CD4-positive, CD25-positive, alpha-beta regulatory T cell (primary cell): ENCODE results near the gene ARL5A. TPM values are rescaled to one million over a fixed set of nuclear protein-coding genes. Genes with fewer than 3 reads are reported as not detected.
"Not testable (repeated sequence)": the region's sequence is repeated elsewhere in the genome, so short reads cannot be mapped to it uniquely, and the experiment has no call there.

Source experiments
- ATAC-seq, 2 donors: fragments of 150-1000 bp; cut with Tn5 transposase; one replicate each; pipeline ENCODE4 v1.10.0; 2021; ENCODE audit warnings: low read depth in 2 of 2, moderate number of reproducible peaks in 2 of 2, moderate library complexity in 1 of 2
- DNase-seq, 3 donors: peaks; one replicate each; pipeline versions ENCODE4 v3.0.0 to v3.0.0-alpha.2; 2012 to 2022; ENCODE audit warnings: mixed read lengths in 1 of 3
- H3K27ac ChIP-seq: one replicate; pipeline ENCODE4 v1.7.0; 2013; ENCODE audit warnings: mild to moderate bottlenecking, low read length; ENCODE audit not compliant: insufficient read depth, poor library complexity, severe bottlenecking
- H3K27me3 ChIP-seq: one replicate; pipeline ENCODE4 v1.7.0; 2013; ENCODE audit warnings: low read length; ENCODE audit not compliant: control insufficient read depth, insufficient read depth
- H3K36me3 ChIP-seq: one replicate; pipeline ENCODE4 v1.7.0; 2013; ENCODE audit warnings: mild to moderate bottlenecking, low read length, moderate library complexity; ENCODE audit not compliant: control insufficient read depth, insufficient read depth
- H3K4me1 ChIP-seq: 2 replicates; pipeline ENCODE4 v1.7.0; 2013; ENCODE audit warnings: mild to moderate bottlenecking, low read length; ENCODE audit not compliant: insufficient read depth, control insufficient read depth, poor library complexity, severe bottlenecking
- H3K4me3 ChIP-seq: one replicate; pipeline ENCODE4 v1.7.0; 2013; ENCODE audit warnings: low read depth, mild to moderate bottlenecking, low read length, moderate library complexity
- H3K9me3 ChIP-seq, 2 experiments: 1 replicate in 1 of 2; 2 replicates in 1 of 2; pipeline ENCODE4 v1.7.0; 2013; ENCODE audit warnings: low read length in 2 of 2, mild to moderate bottlenecking in 1 of 2, moderate library complexity in 1 of 2; ENCODE audit not compliant: control insufficient read depth in 2 of 2
- H3K27ac Mint-ChIP-seq, 3 donors: one replicate each; pipeline ENCODE4 v1.8.0; 2020 to 2022; ENCODE audit warnings: mild to moderate bottlenecking in 3 of 3, mixed read lengths in 3 of 3, moderate library complexity in 2 of 3
- H3K27me3 Mint-ChIP-seq: one replicate; pipeline ENCODE4 v1.8.0; 2022; ENCODE audit warnings: mild to moderate bottlenecking, mixed read lengths
- H3K36me3 Mint-ChIP-seq: one replicate; pipeline ENCODE4 v1.8.0; 2020; ENCODE audit warnings: mixed read lengths
- H3K4me1 Mint-ChIP-seq, 4 donors: one replicate each; pipeline ENCODE4 v1.8.0; 2020 to 2022; ENCODE audit warnings: mixed read lengths in 4 of 4, mild to moderate bottlenecking in 1 of 4
- H3K4me3 Mint-ChIP-seq, 4 donors: one replicate each; pipeline ENCODE4 v1.8.0; 2020 to 2022; ENCODE audit warnings: mild to moderate bottlenecking in 4 of 4, mixed read lengths in 4 of 4, moderate library complexity in 3 of 4
- H3K9me3 Mint-ChIP-seq, 7 donors: one replicate each; pipeline ENCODE4 v1.8.0; 2020 to 2022; ENCODE audit warnings: mixed read lengths in 7 of 7, mild to moderate bottlenecking in 3 of 7, moderate library complexity in 2 of 7
- polyA plus RNA-seq, 4 donors: library from polyadenylated mRNA; unstranded; fragments of 300-500 nt; fragmentation: Illumina TruSeq; gene quantifications; one replicate each; pipeline ENCODE4 v1.2.3, GENCODE V29; 2021
- total RNA-seq: library from RNA; stranded (reverse); gene quantifications from one replicate; pipeline ENCODE4 v1.2.3, GENCODE V29; 2022

ARL5A gene, protein sequence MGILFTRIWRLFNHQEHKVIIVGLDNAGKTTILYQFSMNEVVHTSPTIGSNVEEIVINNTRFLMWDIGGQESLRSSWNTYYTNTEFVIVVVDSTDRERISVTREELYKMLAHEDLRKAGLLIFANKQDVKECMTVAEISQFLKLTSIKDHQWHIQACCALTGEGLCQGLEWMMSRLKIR
- total RNA-seq (27.3 TPM), polyA plus RNA-seq (10 to 100 TPM; 60.1 to 90.5 (median 71.9) TPM)

DNA sequence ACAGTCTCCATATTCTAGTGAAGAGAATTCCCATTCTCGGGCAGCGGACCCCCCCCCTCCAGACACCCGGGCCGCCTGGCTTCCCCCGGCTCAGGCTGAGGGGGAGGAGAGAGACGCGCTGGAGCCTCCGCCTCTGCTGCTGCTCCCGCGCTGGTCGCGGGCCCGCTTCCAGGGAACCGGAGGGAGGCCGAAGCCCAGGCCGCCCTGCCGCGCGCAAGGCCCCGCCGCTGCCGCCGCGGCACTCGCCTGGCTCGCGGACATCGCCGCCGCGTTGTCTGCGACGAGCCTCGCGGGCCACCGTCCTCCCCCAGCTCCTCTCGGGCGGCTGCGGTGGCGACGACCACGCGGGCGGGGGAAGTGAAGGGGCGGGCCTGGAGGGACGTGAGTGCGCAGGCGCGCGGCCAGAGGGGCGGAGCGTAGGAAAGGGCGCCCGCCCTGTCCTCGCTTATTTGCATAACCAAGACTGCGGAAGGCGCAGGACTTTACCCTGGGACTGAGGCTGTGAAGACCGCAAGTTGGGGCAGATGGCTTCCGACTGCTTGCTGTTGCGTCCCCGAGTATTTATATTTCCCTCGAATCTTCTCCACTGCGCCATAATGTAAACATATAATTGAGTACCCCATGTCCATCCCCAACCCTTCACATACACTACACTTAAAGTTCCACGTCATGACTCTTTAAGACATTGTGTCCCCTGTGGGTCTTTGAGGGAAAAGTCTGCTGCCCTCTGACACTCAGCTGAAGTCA, at the start of gene ARL5A:
Gene ARL5A (minus strand): TSS at position 279 of the 747 bp plus-strand sequence. CDS start 245 bp downstream, at position 34.
- peaks cover 18 to 49% (median 41%) of the 10 kb centered on the region in 4 donors for H3K4me1 Mint-ChIP-seq
- peak within 1 kb of the TSS; percentile 95 for H3K4me3 ChIP-seq

DNA sequence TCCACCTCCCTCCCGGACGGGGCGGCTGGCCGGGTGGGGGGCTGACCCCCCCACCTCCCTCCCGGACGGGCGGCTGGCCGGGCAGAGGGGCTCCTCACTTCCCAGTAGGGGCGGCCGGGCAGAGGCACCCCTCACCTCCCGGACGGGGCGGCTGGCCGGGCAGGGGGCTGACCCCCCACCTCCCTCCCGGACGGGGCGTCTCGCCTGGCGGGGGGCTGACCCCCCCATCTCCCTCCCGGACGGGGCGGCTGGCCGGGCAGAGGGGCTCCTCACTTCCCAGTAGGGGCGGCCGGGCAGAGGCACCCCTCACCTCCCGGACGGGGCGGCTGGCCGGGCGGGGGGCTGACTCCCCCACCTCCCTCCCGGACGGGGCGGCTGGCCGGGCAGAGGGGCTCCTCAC, 47.4 kb upstream of the ARL5A start:
- H3K36me3 ChIP-seq, DNase-seq, H3K27ac Mint-ChIP-seq, ATAC-seq, H3K27ac ChIP-seq, H3K4me3 ChIP-seq, H3K9me3 Mint-ChIP-seq, H3K4me1 ChIP-seq, H3K36me3 Mint-ChIP-seq, H3K4me3 Mint-ChIP-seq, H3K4me1 Mint-ChIP-seq, H3K27me3 Mint-ChIP-seq, H3K27me3 ChIP-seq, H3K9me3 ChIP-seq: not testable (repeated sequence)

More for the DNA sequence above, at the start of gene ARL5A:
- no peaks in the 10 kb centered on the region for H3K36me3 Mint-ChIP-seq
- peaks cover 0 to 1% (median 0%) of the 10 kb centered on the region in 7 donors for H3K9me3 Mint-ChIP-seq
- peak within 1 kb of the TSS; percentile 94 to 97 (median 95) for H3K27ac Mint-ChIP-seq
- peak within 1 kb of the TSS; percentile 88 to 97 (median 92) for H3K4me3 Mint-ChIP-seq
- peak; percentile 90 to 98 (median 96) for DNase-seq
- no peaks in the 10 kb centered on the region for H3K36me3 ChIP-seq
- H3K27ac ChIP-seq = peak within 1 kb of the TSS; percentile 76
- peak; percentile 91 to 93 for ATAC-seq
- peaks cover 19% of the 10 kb centered on the region for H3K27me3 Mint-ChIP-seq
- no peaks in the 10 kb centered on the region for H3K27me3 ChIP-seq
- peaks cover 48% of the 10 kb centered on the region for H3K4me1 ChIP-seq
- no peaks in the 10 kb centered on the region for H3K9me3 ChIP-seq

DNA sequence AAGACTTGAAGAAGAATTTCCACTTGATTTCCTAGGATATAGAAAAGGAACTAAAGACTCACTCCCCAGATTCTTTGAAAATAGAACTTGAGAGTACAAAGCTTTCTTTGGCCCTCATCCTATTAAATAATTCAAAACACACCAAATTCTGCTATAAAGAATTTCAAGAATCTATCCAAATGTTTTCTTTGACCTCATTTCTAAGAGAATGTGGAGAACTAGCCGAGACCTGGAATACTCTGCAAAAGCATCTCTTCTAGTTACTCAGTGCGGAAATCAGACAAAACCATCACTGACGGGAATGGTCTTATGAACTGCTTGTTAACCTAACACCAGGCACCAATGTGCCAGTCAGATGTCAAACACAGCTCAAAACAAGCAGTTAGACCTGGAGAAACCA, 44.2 kb upstream of the ARL5A start:
- no peak for DNase-seq
- H3K27me3 ChIP-seq = no peaks in the 10 kb centered on the region

DNA sequence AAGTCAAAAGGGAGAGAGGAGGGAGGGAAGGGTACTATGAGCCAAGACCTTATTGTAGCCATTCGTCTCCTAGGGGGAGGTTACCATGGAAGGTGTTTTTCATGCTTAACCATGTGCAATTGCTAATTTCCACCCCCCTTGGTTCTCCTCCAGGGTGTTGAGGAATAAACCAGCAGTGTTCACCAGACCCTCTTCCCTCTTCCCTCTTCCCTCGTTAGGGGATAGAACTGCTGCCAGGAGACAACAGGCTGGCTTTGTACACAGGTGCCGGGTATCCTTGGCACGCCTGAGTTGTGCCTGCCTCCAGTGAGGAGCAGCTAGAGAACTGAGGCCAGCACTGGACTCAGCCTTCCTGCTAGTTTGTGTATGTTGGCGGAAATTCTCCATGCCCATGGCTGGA, 41.1 kb upstream of the ARL5A start:
- Histone ChIP-seq H3K9me3 (no peaks in the 10 kb centered on the region), H3K27me3 (no peaks in the 10 kb centered on the region), H3K4me1 (no peaks in the 10 kb centered on the region), H3K4me3 (no peak overlapping the region), H3K27ac (no peak overlapping the region), H3K36me3 (no peaks in the 10 kb centered on the region)
- Mint-ChIP-seq H3K4me3 (no peak overlapping the region), H3K27me3 (peaks cover 31% of the 10 kb centered on the region), H3K36me3 (no peaks in the 10 kb centered on the region), H3K4me1 (peaks cover 0 to 3% (median 0%) of the 10 kb centered on the region in 4 donors), H3K27ac (no peak overlapping the region), H3K9me3 (peaks cover 0 to 4% (median 0%) of the 10 kb centered on the region in 7 donors)
- ATAC-seq (no peak), DNase-seq (no peak)

More for the DNA sequence above, 44.2 kb upstream of the ARL5A start:
- no peaks in the 10 kb centered on the region for H3K9me3 ChIP-seq
- H3K4me1 ChIP-seq = no peaks in the 10 kb centered on the region
- peaks cover 0 to 4% (median 0%) of the 10 kb centered on the region in 7 donors for H3K9me3 Mint-ChIP-seq
- peaks cover 16% of the 10 kb centered on the region for H3K27me3 Mint-ChIP-seq
- ATAC-seq = no peak
- no peak overlapping the region for H3K4me3 Mint-ChIP-seq
- no peaks in the 10 kb centered on the region for H3K36me3 Mint-ChIP-seq
- H3K27ac ChIP-seq = no peak overlapping the region
- no peaks in the 10 kb centered on the region for H3K36me3 ChIP-seq
- no peak overlapping the region for H3K27ac Mint-ChIP-seq
- peaks cover 0 to 4% (median 0%) of the 10 kb centered on the region in 4 donors for H3K4me1 Mint-ChIP-seq
- no peak overlapping the region for H3K4me3 ChIP-seq

DNA sequence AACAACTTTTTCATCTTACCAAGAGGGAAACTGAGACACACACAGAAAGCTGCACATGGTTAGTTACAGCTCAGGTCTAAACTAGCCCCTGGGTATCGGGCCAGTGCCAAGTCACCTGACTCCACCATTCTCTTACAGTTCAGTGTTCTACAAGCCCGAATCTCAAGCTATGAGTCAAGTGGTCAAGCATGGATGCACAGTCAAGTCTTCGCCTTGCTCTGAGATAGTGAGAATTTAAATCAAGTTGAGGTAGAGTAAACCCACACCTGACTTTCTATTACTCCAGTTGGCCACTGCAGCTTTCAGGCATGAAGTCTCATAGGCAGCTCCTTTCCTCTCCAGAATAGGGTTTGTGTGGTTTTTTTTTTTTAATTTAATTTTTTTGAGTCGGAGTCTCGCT, 34.5 kb upstream of the ARL5A start:
- no peaks in the 10 kb centered on the region for H3K36me3 ChIP-seq
- H3K4me3 Mint-ChIP-seq = no peak overlapping the region
- peaks cover 25% of the 10 kb centered on the region for H3K27me3 Mint-ChIP-seq
- H3K4me1 Mint-ChIP-seq = no peaks in the 10 kb centered on the region
- no peak overlapping the region for H3K27ac Mint-ChIP-seq
- H3K9me3 Mint-ChIP-seq = peaks cover 0 to 2% (median 0%) of the 10 kb centered on the region in 7 donors
- DNase-seq = no peak
- no peak overlapping the region for H3K4me3 ChIP-seq
- no peaks in the 10 kb centered on the region for H3K4me1 ChIP-seq
- no peaks in the 10 kb centered on the region for H3K9me3 ChIP-seq
- ATAC-seq = no peak
- H3K27ac ChIP-seq = no peak overlapping the region
- H3K36me3 Mint-ChIP-seq = no peaks in the 10 kb centered on the region
- no peaks in the 10 kb centered on the region for H3K27me3 ChIP-seq

DNA sequence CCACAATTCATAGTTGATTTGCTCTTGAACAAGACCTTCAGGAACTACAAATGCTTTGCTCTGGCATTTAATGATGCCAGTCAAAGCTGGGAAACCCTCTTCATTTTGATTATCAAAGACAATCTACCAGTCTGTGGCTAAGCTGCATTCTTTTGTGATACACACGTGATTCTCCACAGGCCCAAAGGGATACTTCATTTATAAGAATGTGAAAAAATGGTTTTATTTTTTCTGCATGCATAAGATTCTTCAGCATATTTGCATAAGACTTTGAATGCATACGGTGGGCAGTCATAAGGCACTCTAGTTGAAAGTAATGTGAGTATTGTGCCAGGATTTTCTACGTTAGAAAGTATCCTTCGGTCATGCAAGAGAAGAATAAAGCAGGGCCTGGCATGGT, 33.0 kb upstream of the ARL5A start:
- Mint-ChIP-seq H3K27me3 (peaks cover 20% of the 10 kb centered on the region), H3K4me1 (no peaks in the 10 kb centered on the region), H3K9me3 (peaks cover 0 to 2% (median 0%) of the 10 kb centered on the region in 7 donors), H3K27ac (no peak overlapping the region), H3K36me3 (no peaks in the 10 kb centered on the region), H3K4me3 (no peak overlapping the region)
- Histone ChIP-seq H3K4me3 (no peak overlapping the region), H3K27ac (no peak overlapping the region), H3K27me3 (peaks cover 2% of the 10 kb centered on the region), H3K9me3 (no peaks in the 10 kb centered on the region), H3K4me1 (no peaks in the 10 kb centered on the region), H3K36me3 (no peaks in the 10 kb centered on the region)
- no peak for DNase-seq
- no peak for ATAC-seq

DNA sequence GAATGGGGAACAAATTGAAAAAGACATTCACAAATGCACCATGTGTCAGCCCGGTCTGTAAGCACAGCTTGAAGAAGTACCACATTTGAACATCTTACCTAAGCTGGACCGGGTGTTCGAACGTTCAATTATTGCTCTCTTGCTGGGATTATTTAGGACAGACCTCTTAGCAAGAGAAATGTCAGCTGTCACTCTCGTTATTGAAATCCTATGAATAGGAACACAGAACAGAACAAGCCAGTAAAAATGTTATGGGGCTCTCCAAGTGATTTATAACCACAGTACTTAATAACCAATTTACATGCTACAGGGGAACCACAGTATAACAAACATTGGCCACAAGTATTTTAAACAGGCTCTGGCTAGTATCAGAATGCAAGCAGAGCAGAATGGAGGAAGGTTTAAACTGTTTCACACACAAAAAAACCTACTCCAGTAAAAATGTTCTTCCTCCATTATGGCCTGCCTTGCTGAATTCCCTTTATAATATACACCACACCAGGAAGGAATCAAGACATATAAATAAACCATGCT, 32.5 kb upstream of the ARL5A start:
- H3K36me3 Mint-ChIP-seq = no peaks in the 10 kb centered on the region
- H3K9me3 Mint-ChIP-seq = peaks cover 0 to 2% (median 0%) of the 10 kb centered on the region in 7 donors
- H3K4me1 ChIP-seq = no peaks in the 10 kb centered on the region
- no peaks in the 10 kb centered on the region for H3K9me3 ChIP-seq
- H3K27me3 ChIP-seq = peaks cover 2% of the 10 kb centered on the region
- H3K27ac ChIP-seq = no peak overlapping the region
- no peaks in the 10 kb centered on the region for H3K4me1 Mint-ChIP-seq
- DNase-seq (no peak), ATAC-seq (no peak)
- no peaks in the 10 kb centered on the region for H3K36me3 ChIP-seq
- H3K27me3 Mint-ChIP-seq = peaks cover 20% of the 10 kb centered on the region
- no peak overlapping the region for H3K27ac Mint-ChIP-seq
- no peak overlapping the region for H3K4me3 ChIP-seq
- H3K4me3 Mint-ChIP-seq = no peak overlapping the region
